Smooth muscle cell of the brain vasculature (primary cell): ENCODE results near the gene EFTUD2.
A peak's percentile ranks its signal among the peaks of the same experiment; 100 is the strongest.

Source experiments
- DNase-seq: peaks from one replicate; pipeline ENCODE4 v3.0.0-alpha.2; 2012; ENCODE audit warnings: low read depth, low spot score

The EFTUD2 gene

GRCh38 chr17:44910231-44911106 lies 11.2 kb upstream of the EFTUD2 start:
- no peak for DNase-seq

- DNase-seq = no peak
Measured at GRCh38 chr17:44909681-44910144, 10.5 kb upstream of the EFTUD2 start.

GRCh38 chr17:44908761-44909326 lies 9.6 kb upstream of the EFTUD2 start:
- no peak for DNase-seq

GRCh38 chr17:44907729-44908470 lies 8.7 kb upstream of the EFTUD2 start:
- DNase-seq = no peak

GRCh38 chr17:44906763-44907728 lies 7.8 kb upstream of the EFTUD2 start:
- no peak for DNase-seq

GRCh38 chr17:44906010-44906646 lies 6.9 kb upstream of the EFTUD2 start:
- no peak for DNase-seq

- DNase-seq = no peak
Measured at GRCh38 chr17:44905006-44906000, 6.1 kb upstream of the EFTUD2 start.

GRCh38 chr17:44904001-44904984 lies 5.0 kb upstream of the EFTUD2 start:
- DNase-seq = no peak

GRCh38 chr17:44903012-44903685 lies 3.9 kb upstream of the EFTUD2 start:
- no peak for DNase-seq

GRCh38 chr17:44902135-44902760 lies 3.0 kb upstream of the EFTUD2 start:
- DNase-seq = no peak

- no peak for DNase-seq
Measured at GRCh38 chr17:44901411-44901921, 2.2 kb upstream of the EFTUD2 start.

- DNase-seq = peak; percentile 88
Measured at GRCh38 chr17:44900894-44901293, 1.6 kb upstream of the EFTUD2 start.

GRCh38 chr17:44898768-44899073 lies 524 bp downstream of the EFTUD2 start:
- DNase-seq = no peak

- no peak for DNase-seq
Measured at GRCh38 chr17:44894642-44895041, 4.6 kb downstream of the EFTUD2 start.

- no peak for DNase-seq
Measured at GRCh38 chr17:44892250-44892649, 7.0 kb downstream of the EFTUD2 start.

- DNase-seq = no peak
Measured at GRCh38 chr17:44889003-44889402, 10.2 kb downstream of the EFTUD2 start.
